Frontal cortex (tissue), 4 donors: ENCODE results near the gene NEK1. TPM values are rescaled to one million over a fixed set of nuclear protein-coding genes. Genes with fewer than 3 reads are reported as not detected.

Experiments
- DNase-seq, 2 donors: peaks; one replicate each; pipeline ENCODE4 v3.0.0; 2012; ENCODE audit warnings: low spot score in 2 of 2
- FAIRE-seq: peaks from 2 replicates; lab custom pipeline; 2012; peaks lifted over from hg19 to GRCh38; lab: Jason Lieb, UNC
- total RNA-seq: library from RNA; depleted of rRNA; stranded (reverse); fragments of >200 nt; gene quantifications from one replicate; pipeline ENCODE4 v1.2.3, GENCODE V29; 2014
- donor health status: control.
- donor health status: control.
- donor health status: control.

NEK1 gene
- total RNA-seq: 28.1 TPM

GRCh38 chr4:169611991-169612870 is at the start of gene NEK1:
TSS of gene NEK1 (minus strand) at chr4:169612583. CDS start at chr4:169602630, 9,953 bp downstream.
- DNase-seq (peak; percentile 71 to 83), FAIRE-seq (no peak)

- peak; percentile 31 for FAIRE-seq
- no peak for DNase-seq
Measured at GRCh38 chr4:169661761-169662160, 49.4 kb upstream of the NEK1 start.

GRCh38 chr4:169660929-169661328 is 48.5 kb upstream of the NEK1 start:
- no peak for DNase-seq
- FAIRE-seq: peak; percentile 15

GRCh38 chr4:169659716-169660670 is 47.6 kb upstream of the NEK1 start:
- DNase-seq (peak; percentile 26 to 58), FAIRE-seq (no peak)

- no peak for DNase-seq
- no peak for FAIRE-seq
Measured at GRCh38 chr4:169658975-169659715, 46.8 kb upstream of the NEK1 start.

GRCh38 chr4:169658196-169658595 is 45.8 kb upstream of the NEK1 start:
- peak; percentile 68 for FAIRE-seq
- DNase-seq: no peak

GRCh38 chr4:169657470-169658107 is 45.2 kb upstream of the NEK1 start:
- FAIRE-seq (no peak), DNase-seq (no peak)

- FAIRE-seq (no peak), DNase-seq (no peak)
Measured at GRCh38 chr4:169655401-169655800, 43.0 kb upstream of the NEK1 start.

- DNase-seq (no peak), FAIRE-seq (no peak)
Measured at GRCh38 chr4:169652535-169652934, 40.2 kb upstream of the NEK1 start.

- no peak for DNase-seq
- FAIRE-seq: no peak
Measured at GRCh38 chr4:169650227-169650936, 38.0 kb upstream of the NEK1 start.

GRCh38 chr4:169649545-169650226 is 37.3 kb upstream of the NEK1 start:
- no peak for FAIRE-seq
- no peak for DNase-seq

- FAIRE-seq (no peak), DNase-seq (no peak)
Measured at GRCh38 chr4:169645627-169646026, 33.2 kb upstream of the NEK1 start.

- DNase-seq: no peak
- no peak for FAIRE-seq
Measured at GRCh38 chr4:169644802-169645201, 32.4 kb upstream of the NEK1 start.

- DNase-seq (no peak), FAIRE-seq (no peak)
Measured at GRCh38 chr4:169640261-169640870, 28.0 kb upstream of the NEK1 start.

GRCh38 chr4:169634975-169635374 is 22.6 kb upstream of the NEK1 start:
- FAIRE-seq (peak; percentile 6), DNase-seq (no peak)

- DNase-seq (no peak), FAIRE-seq (no peak)
Measured at GRCh38 chr4:169632896-169633295, 20.5 kb upstream of the NEK1 start.

GRCh38 chr4:169630069-169630468 is 17.7 kb upstream of the NEK1 start:
- DNase-seq (no peak), FAIRE-seq (no peak)

- DNase-seq (no peak), FAIRE-seq (no peak)
Measured at GRCh38 chr4:169628579-169628978, 16.2 kb upstream of the NEK1 start.
